HG03558 (cell line): ENCODE results near the gene SWSAP1.
"Not testable (repeated sequence)": the region's sequence is repeated elsewhere in the genome, so short reads cannot be mapped to it uniquely, and the experiment has no call there.

Experiments used
- ATAC-seq: cut with Tn5 transposase; IDR thresholded peaks from one replicate; pipeline ENCODE4 v1.9.1; 2021; ENCODE audit warnings: moderate number of reproducible peaks; ENCODE audit not compliant: unreplicated experiment; ENCODE audit errors: extremely low read depth

Gene SWSAP1

GRCh38 chr19:11405846-11406643, 31.6 kb downstream of the SWSAP1 start:
- ATAC-seq = no peak

- ATAC-seq = not testable (repeated sequence)
Measured at GRCh38 chr19:11406703-11407236, 32.3 kb downstream of the SWSAP1 start.

GRCh38 chr19:11408591-11408990, 34.1 kb downstream of the SWSAP1 start:
- ATAC-seq = no peak

GRCh38 chr19:11410682-11411081, 36.2 kb downstream of the SWSAP1 start:
- ATAC-seq = no peak

- ATAC-seq = no peak
Measured at GRCh38 chr19:11414544-11414943, 40.1 kb downstream of the SWSAP1 start.

- no peak for ATAC-seq
Measured at GRCh38 chr19:11416346-11417052, 42.0 kb downstream of the SWSAP1 start.

GRCh38 chr19:11418094-11418548, 43.7 kb downstream of the SWSAP1 start:
- ATAC-seq = no peak

- ATAC-seq = no peak
Measured at GRCh38 chr19:11418549-11419506, 44.4 kb downstream of the SWSAP1 start, which contains the start of gene RGL3. RGL3 (minus strand) TSS chr19:11419314; CDS start chr19:11419278, 36 bp downstream.

GRCh38 chr19:11420429-11421370, 46.2 kb downstream of the SWSAP1 start:
- no peak for ATAC-seq

- ATAC-seq = no peak
Measured at GRCh38 chr19:11421371-11422098, 47.1 kb downstream of the SWSAP1 start.

- no peak for ATAC-seq
Measured at GRCh38 chr19:11422163-11423065, 47.9 kb downstream of the SWSAP1 start.

GRCh38 chr19:11423164-11423790, 48.8 kb downstream of the SWSAP1 start:
- no peak for ATAC-seq

GRCh38 chr19:11423791-11424181, 49.3 kb downstream of the SWSAP1 start:
- ATAC-seq = no peak
